HL-60 (cell line): ENCODE measurements around the gene WNT5B.

ENCODE experiments used
- DNase-seq, 2 experiments: peaks; one replicate each; pipeline ENCODE4 v3.0.0-alpha.2; 2010 to 2020; ENCODE audit warnings: low read depth in 1 of 2, low spot score in 1 of 2
- H3K27ac ChIP-seq: fragments of 250-450 bp; sonication (Bioruptor Pico); replicated peaks from 2 replicates; pipeline ENCODE4 v1.5.1; 2020; ENCODE audit warnings: mild to moderate bottlenecking, moderate library complexity
- H3K27me3 ChIP-seq: fragments of 250-450 bp; sonication (Bioruptor Pico); 2 replicates; pipeline ENCODE4 v1.5.1; 2021; ENCODE audit warnings: mild to moderate bottlenecking, moderate library complexity; ENCODE audit not compliant: insufficient read depth, poor library complexity, severe bottlenecking
- H3K4me3 ChIP-seq: replicated peaks from 2 replicates; pipeline ENCODE4 v1.5.1; 2011; ENCODE audit warnings: mild to moderate bottlenecking, control low read depth, low read length; ENCODE audit not compliant: insufficient read depth
- GABPA ChIP-seq: IDR thresholded peaks from 2 replicates; pipeline ENCODE4 v1.6.1; 2012; ENCODE audit warnings: low read depth
- POLR2AphosphoS5 ChIP-seq: IDR thresholded peaks from 2 replicates; pipeline ENCODE4 v1.6.1; 2012; ENCODE audit warnings: low read depth
- SPI1 ChIP-seq: IDR thresholded peaks from 2 replicates; pipeline ENCODE4 v1.6.1; 2012; ENCODE audit warnings: low read depth, mild to moderate bottlenecking, borderline replicate concordance
- TF ChIP-seq, protein P1 (sequence below): IDR thresholded peaks from 2 replicates; pipeline ENCODE4 v1.6.1; 2012; ENCODE audit warnings: low read depth; ENCODE audit not compliant: insufficient replicate concordance
- TF ChIP-seq, protein P2 (sequence below): IDR thresholded peaks from one replicate; pipeline ENCODE4 v1.5.1; 2011; ENCODE audit warnings: low read length, control low read depth, inconsistent platforms; ENCODE audit not compliant: insufficient read depth

The WNT5B gene

DNA sequence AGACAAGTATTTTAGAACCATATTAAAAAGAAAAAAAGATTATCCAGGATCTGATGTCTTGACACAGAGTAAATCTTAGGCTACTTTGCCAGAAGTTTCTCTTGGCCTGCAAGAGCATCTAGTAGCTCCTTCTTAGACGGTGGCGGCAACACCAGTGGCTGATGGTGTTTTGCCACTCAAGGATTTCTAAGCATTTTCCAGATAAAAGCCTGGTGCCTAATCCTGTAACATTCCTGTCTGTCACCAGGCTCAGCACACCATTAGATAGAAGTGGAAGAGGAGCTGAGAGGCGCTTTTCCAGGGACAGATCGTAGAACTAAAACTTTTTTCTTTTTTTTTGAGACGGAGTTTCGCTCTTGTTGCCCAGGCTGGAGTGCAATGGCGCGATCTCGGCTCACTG lies 14.0 kb downstream of the WNT5B start:
- Histone ChIP-seq H3K27ac (no peak overlapping the region), H3K4me3 (no peak overlapping the region), H3K27me3 (no peaks in the 10 kb centered on the region)
- no peak for DNase-seq
- TF ChIP-seq, protein P1, sequence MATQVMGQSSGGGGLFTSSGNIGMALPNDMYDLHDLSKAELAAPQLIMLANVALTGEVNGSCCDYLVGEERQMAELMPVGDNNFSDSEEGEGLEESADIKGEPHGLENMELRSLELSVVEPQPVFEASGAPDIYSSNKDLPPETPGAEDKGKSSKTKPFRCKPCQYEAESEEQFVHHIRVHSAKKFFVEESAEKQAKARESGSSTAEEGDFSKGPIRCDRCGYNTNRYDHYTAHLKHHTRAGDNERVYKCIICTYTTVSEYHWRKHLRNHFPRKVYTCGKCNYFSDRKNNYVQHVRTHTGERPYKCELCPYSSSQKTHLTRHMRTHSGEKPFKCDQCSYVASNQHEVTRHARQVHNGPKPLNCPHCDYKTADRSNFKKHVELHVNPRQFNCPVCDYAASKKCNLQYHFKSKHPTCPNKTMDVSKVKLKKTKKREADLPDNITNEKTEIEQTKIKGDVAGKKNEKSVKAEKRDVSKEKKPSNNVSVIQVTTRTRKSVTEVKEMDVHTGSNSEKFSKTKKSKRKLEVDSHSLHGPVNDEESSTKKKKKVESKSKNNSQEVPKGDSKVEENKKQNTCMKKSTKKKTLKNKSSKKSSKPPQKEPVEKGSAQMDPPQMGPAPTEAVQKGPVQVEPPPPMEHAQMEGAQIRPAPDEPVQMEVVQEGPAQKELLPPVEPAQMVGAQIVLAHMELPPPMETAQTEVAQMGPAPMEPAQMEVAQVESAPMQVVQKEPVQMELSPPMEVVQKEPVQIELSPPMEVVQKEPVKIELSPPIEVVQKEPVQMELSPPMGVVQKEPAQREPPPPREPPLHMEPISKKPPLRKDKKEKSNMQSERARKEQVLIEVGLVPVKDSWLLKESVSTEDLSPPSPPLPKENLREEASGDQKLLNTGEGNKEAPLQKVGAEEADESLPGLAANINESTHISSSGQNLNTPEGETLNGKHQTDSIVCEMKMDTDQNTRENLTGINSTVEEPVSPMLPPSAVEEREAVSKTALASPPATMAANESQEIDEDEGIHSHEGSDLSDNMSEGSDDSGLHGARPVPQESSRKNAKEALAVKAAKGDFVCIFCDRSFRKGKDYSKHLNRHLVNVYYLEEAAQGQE: no peak
- TF ChIP-seq SPI1 (no peak), GABPA (no peak), POLR2AphosphoS5 (no peak)
- TF ChIP-seq, protein P2, sequence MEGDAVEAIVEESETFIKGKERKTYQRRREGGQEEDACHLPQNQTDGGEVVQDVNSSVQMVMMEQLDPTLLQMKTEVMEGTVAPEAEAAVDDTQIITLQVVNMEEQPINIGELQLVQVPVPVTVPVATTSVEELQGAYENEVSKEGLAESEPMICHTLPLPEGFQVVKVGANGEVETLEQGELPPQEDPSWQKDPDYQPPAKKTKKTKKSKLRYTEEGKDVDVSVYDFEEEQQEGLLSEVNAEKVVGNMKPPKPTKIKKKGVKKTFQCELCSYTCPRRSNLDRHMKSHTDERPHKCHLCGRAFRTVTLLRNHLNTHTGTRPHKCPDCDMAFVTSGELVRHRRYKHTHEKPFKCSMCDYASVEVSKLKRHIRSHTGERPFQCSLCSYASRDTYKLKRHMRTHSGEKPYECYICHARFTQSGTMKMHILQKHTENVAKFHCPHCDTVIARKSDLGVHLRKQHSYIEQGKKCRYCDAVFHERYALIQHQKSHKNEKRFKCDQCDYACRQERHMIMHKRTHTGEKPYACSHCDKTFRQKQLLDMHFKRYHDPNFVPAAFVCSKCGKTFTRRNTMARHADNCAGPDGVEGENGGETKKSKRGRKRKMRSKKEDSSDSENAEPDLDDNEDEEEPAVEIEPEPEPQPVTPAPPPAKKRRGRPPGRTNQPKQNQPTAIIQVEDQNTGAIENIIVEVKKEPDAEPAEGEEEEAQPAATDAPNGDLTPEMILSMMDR: no peak

DNA sequence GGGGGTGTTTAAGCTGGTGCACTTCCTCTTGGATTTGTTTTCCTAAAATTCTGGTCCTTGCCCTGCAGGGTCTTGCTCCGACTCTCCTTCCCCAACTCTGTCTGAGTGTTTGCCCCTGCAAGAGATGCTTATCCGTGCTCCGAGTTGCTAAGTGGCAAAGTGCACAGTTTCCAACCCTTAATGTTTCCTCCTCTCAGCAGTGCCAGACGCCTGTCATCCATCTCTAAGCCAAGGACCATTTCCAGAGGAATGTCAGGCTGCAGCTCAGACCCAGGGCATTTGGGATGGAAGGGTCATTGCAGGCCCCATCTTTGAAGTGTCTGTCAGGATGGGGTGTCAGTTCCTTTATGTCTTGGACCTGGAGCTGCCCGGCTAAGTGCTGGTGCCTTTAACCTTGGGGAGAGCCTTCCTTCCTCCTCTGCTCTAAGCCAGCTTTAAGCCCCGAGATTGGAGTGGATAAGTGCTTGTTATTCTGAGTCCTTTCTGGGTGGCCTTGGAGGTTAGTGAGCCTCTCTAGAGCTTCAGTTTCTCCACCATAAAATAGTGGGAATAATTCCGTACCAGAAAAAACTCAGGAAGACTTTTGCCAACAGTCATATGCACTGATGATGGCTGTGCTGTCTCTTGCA lies 15.0 kb downstream of the WNT5B start:
- DNase-seq: no peak
- H3K27ac ChIP-seq: no peak overlapping the region

DNA sequence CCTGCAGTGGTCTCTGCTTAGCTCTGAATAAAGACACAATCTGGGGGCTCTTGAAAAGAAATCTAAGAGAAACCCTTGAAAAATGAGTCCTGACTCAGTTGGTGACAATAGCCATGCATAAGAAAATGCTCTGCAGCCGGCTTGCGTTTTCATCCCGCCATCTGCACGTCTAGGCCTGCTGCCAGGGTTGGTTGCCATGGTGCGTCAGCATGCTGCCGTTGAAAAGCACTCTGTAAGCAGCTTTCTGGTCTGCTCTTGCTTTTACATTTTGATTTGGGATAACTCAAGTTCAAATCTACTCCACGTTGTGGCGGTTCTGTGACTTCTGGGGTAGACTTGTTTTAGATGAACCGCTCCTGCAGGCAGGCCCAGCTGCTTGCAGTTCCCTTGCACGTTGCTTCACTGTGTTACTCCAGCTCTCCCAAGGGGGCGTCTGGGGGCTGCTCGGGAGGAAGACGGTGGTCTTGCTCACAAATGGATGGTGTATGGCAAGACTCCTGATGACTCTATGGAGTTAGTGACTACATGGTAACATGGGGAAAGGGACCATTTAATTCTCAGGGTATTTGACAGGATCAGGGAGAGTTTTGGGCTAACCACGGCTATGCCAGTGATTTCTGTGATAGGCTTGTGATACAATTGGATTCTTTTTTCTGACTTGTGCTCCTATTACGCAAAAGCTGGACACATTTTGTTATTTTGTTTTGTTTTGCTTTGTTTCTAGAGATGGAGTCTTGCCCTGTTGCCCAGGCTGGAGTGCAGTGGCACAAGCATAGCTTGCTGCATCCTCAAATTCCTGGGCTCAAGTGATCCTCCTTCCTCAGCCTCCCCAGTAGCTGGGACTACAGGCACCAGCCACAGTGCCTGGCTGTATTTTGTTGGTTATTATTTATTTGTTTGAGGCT lies 15.8 kb downstream of the WNT5B start:
- no peak overlapping the region for H3K4me3 ChIP-seq
- TF ChIP-seq POLR2AphosphoS5 (no peak), SPI1 (no peak), GABPA (no peak)
- TF ChIP-seq, protein P1: no peak
- TF ChIP-seq, protein P2: no peak
- H3K27me3 ChIP-seq: no peaks in the 10 kb centered on the region
- no peak for DNase-seq
- no peak overlapping the region for H3K27ac ChIP-seq

More for the DNA sequence above, 15.0 kb downstream of the WNT5B start:
- H3K4me3 ChIP-seq: no peak overlapping the region
- no peak for TF ChIP-seq POLR2AphosphoS5
- TF ChIP-seq, protein P2: no peak
- TF ChIP-seq, protein P1: no peak
- no peaks in the 10 kb centered on the region for H3K27me3 ChIP-seq
